GM12801 (cell line): ENCODE data around the gene BCL11A.

Experiments
- CTCF ChIP-seq: IDR thresholded peaks from one replicate; pipeline ENCODE4 v1.5.1; 2011; ENCODE audit warnings: control low read depth; ENCODE audit not compliant: insufficient read length; ENCODE audit errors: extremely low read depth

BCL11A gene

DNA sequence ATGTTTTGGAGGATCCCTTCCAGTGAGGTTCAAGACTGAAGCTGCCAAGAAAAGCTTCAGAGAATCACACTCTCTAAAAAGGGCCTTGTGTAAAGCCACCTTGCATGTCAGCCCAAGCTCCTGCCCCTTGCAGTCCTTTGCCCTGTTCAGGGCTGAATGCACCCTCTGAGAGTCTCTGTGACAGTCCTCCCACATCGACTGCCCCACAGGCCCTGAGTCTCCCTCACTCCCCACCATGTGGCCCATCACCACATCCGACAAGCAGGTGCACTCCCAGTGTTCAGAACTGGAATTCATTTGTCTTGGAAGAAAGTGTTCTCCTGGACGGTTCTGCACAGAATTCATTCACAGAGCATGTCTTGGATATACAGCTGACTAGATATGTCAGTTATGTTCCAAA is 31.0 kb downstream of the BCL11A start:
- TF ChIP-seq CTCF: no peak

DNA sequence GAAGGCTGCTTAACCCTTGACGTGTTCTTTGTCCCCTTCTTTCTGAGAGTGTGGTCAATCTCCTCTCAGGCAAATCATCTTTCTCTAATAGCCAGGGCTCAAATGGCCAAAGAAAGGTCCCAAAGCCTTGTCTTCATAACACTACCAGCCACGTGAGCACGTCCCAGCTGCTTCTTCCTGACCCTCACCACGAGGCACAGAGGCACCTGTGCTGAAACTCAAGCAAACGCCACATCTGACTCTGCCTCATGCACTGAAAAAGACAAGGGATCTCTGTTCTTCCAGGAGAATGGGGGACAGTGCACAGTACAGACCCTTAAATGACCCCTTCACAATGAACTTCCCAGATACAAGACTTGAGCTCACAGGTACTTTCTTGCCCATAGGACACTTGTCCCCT is 31.8 kb downstream of the BCL11A start:
- TF ChIP-seq CTCF: no peak

DNA sequence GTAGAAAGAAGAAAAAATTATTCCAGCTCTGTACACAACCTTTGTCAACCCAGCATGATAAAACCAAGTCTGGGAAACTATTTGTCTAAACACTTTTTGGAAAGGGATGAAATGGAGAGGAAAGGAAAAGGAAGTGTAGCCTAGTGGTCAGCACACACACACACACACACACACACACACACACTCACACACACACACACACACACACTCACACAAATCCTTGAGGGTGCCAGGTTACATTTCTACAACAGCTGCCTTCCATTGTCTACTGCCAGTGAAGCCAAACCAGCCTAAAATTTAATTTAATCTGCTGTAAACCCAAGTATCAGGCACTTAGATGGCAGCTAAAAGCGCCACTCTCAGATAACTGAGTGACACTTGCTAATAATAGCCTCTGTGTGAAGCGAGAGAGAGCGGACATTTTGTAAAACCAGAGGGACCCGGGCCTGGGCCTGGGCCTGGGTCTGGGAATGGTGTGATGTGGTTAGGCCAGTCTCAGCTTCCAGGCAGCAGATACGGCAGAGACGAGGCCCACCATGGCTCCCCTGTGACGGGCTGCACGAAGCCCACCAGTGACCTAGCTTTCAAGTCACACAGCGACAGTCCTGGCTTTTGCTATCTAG is 32.4 kb downstream of the BCL11A start:
- TF ChIP-seq CTCF: no peak

DNA sequence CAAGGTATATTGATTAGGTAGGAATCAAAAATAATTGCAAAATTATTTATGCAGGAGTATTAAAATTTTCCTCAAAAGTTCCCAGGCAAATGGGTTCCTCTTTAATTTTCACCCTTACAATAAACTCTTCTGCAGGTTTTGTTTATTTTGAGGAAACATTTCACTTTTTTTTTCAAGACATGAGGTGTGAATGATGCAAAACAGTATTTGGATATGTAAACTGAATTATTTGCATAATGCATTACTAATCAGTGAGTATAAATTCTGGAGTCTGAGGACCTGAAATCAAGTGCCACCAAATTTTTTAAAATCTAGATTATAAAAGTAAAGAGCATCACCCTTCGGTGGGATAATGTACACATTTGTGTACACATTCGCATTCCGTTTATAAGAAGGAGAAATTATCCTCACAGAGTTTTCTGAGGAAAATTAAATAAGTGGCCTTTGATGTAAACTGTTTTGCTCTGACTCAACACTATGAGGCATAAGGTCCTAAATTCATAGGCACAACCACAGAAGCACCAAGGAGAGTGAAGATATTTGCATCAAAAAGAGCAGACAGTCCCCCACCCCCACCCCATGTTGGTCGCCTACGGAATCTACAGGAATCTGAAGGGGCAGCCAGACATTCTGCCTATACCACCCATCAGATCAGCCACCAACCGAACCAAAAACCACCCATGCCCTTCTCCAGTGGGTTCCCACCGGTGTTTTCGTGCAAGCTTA is 33.1 kb downstream of the BCL11A start:
- TF ChIP-seq CTCF: no peak

- TF ChIP-seq CTCF: no peak
Observed at GRCh38 chr2:60519231-60519863, 34.1 kb downstream of the BCL11A start.

DNA sequence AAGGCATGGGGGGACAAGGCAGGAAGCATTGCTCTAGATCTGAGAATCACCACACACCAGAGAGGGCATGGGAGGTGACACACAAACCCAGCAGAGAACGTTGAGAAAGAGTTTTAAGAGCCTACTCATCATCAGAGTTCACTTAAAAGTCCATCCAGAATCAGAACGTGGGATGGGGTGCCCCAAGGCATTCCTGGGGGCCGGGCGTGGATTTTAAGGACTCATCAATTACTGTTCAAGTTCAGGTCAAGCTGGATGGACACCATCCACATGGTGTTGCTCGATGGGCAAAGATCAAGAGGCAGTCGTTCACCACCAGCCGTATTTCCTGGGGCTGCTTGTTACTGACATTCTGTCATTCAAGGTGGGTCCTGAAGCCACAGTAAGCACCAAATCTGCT is 34.9 kb downstream of the BCL11A start:
- no peak for TF ChIP-seq CTCF

DNA sequence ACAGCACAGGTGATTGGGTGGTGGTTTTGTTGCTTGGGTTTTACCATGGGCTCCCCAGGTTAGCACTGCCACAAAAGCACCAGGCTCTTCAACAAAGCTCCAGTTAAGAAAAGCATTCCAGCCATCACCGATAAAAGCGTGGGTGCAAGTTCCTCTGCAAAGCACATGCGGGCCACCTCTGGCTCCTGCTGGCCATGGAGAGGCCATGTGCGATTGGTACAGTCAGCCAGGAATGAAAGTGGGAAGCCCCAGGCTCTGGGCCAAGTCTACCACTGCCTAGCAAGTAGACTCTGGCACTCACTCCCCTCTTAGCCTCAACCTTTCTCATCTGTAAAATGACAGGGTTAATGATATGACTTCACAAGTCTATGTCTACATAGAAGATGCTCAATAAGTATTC is 36.0 kb downstream of the BCL11A start:
- no peak for TF ChIP-seq CTCF
